Activated T-cell treated with anti-CD3 and anti-CD28 coated beads, Interleukin-2, amount 50 U/mL, for 48 hours (primary cell): ENCODE measurements around the gene FSTL4.

Experiments
- DNase-seq, 2 experiments: peaks; one replicate each; pipeline ENCODE4 v3.0.0-alpha.2; 2020

The FSTL4 gene

GRCh38 chr5:133610489-133611356 is 1.6 kb downstream of the FSTL4 start:
- DNase-seq = peak; percentile 62 to 65

DNA sequence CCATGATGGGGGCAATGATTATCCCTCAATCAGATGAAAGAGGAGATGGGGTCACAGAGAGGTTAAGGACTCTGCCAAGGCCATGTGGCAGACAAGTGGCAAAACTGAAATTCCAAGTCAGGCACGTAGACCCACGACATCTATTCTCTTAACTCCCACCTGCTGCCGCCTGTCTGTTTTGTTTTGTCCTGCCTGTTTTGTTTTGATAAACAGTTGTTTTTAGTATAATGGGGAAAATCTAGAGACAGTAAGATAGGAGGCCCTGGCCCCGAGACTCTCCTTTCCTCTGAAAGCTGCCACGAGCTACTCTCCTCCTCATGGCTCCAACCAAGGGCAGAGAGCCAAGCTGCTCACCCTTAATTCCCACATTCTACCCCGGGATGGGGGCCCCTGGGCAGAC is 4.9 kb downstream of the FSTL4 start:
- DNase-seq = no peak

DNA sequence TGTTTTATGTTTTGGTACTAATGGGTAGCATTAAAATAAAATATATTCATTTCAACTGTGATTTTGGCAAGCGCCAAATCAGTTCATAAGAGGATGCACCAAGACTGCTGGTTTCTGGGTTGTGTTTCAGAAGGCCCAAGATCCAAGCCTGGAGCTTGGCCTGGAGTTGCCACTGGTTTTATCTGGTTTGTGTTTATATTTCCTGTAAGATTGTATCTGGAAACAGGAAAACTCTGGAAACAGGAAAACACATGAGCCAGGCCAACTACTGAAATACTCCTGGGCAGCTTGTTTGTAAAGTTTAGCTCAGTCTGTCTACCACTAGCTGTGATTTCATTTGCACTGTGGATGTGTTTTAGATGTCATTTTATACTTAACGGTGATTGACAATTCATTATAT is 5.5 kb downstream of the FSTL4 start:
- no peak for DNase-seq

DNA sequence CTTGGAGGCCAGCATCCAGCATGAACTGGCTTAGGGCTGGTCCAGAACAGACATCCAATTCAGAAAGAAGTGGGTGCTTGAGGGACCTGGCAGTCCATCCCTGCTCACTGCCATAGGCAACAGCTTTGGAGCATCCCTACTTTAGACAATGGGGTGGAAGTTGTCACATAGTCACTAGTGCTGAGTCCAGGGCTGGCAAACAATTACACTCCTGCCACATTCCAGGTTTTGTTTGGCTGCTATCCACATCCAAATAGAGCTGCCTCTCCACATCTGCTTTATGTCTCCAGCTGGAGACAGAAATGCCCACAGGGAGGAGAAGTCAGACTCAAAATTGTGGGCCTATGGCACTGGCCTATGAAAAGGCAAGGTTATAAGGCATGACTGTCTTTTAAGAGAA is 7.0 kb downstream of the FSTL4 start:
- no peak for DNase-seq

DNA sequence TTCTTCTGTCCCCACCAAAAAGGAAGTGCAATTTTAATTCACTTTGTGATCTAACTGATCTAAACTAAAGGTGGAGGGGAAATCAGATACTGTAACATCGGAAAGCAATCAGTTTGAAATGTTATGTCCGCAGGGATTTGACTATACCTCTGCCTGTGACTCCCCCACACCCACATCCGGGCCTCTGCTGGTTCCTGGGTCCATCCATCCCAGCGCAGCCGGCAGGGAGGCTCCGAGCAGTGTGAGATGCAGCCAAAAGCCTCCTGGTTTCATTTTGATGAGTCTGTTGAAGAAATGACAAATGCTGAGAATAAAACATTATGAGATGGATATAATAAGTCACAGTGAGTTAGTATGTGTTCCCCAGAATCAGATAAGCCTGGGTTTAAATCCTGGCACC is 8.6 kb downstream of the FSTL4 start:
- DNase-seq = no peak

GRCh38 chr5:133602835-133603380 is 9.4 kb downstream of the FSTL4 start:
- no peak for DNase-seq

DNA sequence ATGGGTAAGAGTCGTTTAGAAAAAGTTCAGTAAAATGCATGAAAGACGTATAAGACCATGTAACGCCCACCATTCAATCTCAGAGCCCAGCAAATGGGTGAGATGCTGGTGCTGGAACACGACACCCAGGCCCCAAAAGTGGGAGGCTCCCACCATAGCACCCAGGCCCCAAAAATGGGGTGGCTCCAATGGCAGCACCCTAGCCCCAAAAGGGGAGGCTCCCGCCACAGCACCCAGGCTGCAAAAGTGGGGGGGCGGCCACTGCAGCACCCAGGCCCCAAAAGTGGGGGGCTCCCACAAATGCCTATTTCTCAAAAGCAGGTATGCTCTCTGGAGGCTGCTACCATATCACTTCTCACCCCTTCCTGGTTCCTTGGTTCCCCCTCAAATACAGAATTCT is 12.7 kb downstream of the FSTL4 start:
- DNase-seq = no peak

- no peak for DNase-seq
These were observed 13.3 kb downstream of the FSTL4 start for GRCh38 chr5:133599044-133599443.

- no peak for DNase-seq
These were observed 16.3 kb downstream of the FSTL4 start for GRCh38 chr5:133596049-133596448.

GRCh38 chr5:133595465-133595864 is 16.9 kb downstream of the FSTL4 start:
- DNase-seq = no peak

DNA sequence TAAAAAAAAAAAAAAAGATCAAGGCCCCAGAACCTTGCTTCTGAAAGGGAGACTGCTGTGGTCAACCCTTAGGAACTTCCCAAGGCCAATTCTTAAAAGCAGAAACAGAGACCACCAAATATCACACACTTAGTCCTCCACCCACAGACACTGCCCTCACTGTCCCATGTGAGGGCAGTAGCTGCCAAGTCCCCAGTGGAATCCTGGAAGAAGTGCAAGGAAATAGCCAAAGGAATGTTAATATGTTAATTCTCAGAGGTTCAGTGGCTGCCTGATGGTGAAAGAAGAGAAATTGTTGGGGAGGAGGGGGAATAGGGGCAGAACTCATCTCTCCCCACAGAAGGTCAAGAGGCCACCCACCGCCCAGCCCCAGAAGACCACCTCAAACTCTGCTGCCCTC is 23.1 kb downstream of the FSTL4 start:
- DNase-seq = no peak

DNA sequence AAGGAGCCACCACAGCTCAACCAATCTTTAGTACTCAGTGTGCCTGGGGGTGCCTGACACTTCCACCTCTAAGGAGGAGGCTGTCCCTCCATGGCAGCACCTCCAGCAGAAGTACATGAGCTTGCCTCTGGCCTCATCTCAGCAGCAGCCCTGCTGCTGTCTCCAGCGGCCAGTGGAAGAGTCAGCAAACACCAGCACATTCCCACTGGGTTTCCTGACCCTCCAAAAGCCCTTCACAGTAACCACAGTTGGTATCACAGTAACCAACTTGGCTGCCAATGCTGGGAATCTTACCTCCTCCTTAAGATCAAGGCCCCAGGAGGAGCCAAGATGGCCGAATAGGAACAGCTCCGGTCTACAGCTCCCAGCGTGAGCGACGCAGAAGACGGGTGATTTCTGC is 29.4 kb downstream of the FSTL4 start:
- DNase-seq = no peak

GRCh38 chr5:133581918-133582317 is 30.4 kb downstream of the FSTL4 start:
- DNase-seq = no peak

- DNase-seq = no peak
These were observed 31.0 kb downstream of the FSTL4 start for GRCh38 chr5:133581348-133581747.

GRCh38 chr5:133580618-133581017 is 31.7 kb downstream of the FSTL4 start:
- DNase-seq = no peak

GRCh38 chr5:133579766-133580165 is 32.6 kb downstream of the FSTL4 start:
- no peak for DNase-seq

GRCh38 chr5:133569347-133569746 is 43.0 kb downstream of the FSTL4 start:
- no peak for DNase-seq

DNA sequence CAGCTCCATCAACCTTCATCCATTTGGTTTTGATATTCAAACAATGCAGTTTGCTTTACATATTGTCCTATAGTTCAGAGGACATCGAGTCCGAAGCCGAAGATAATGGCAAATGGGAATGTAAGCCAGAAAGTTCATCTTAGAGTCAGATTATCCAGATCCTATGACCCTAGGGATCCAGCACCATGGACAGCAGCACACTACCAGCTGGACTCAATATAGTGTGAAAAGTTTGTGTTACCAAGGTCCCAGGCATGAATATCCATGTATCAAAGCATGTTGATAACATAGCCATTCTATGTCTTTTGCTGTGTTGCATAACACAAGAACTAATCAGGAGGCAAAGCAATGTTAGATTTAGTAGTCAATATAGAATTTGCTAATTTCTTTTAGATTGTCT is 46.3 kb downstream of the FSTL4 start:
- DNase-seq = peak; percentile 22 to 27

- no peak for DNase-seq
These were observed 47.3 kb downstream of the FSTL4 start for GRCh38 chr5:133564921-133565565.

GRCh38 chr5:133562554-133562953 is 49.8 kb downstream of the FSTL4 start:
- no peak for DNase-seq

- no peak for DNase-seq
These were observed 52.4 kb downstream of the FSTL4 start for GRCh38 chr5:133559960-133560359.

DNA sequence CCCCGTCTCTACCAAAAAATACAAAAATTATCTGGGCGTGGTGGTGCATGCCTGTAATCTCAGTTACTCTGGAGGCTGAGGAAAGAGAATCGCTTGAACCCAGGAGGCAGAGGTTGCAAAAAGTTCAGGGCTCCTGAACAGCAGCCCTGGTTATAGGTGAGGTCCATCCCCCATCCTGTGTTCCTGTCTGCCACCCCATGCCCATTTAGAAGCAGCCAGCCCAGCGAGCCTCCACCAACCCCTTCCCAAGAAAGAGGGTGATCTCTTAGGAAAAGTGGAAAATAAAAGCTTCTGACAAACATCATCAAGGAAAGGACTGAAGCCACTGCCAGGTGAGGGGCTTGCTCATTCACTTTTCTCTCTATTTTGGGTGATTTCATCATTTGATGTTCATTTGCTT is 55.8 kb downstream of the FSTL4 start:
- no peak for DNase-seq

GRCh38 chr5:133554279-133554678 is 58.1 kb downstream of the FSTL4 start:
- no peak for DNase-seq

DNA sequence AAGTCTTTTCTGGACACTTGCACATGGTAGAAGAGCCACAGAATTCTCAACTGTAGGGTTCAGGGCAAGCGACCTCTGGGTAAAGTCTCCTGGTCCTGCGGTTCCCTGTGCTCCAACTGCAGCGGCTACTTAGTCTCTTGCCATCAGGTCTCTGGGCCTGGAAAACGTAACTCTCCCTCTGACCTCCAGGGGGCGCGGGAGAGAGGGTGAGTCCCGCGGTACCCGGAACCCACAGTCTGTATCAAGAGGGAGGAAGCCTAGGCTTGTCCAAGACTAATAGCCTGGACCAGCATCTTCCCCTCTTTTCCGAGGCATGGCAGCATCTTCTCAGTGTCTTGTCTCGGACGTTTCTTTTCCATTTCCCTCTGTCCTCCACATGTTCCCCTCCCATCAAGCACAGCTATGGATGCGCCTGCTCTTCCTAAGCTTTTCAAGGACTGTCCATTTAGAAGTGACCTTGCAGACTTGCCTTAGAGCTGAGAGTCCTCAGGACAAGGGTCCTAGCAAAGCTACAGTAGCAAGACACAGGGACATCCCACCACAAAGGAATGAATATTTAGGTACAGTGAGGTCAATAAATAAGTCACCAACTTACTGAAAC is 59.3 kb downstream of the FSTL4 start:
- DNase-seq = peak; percentile 67 to 69
